SIG-M5 (cell line): ENCODE data around the gene TERB2.
"Not testable (repeated sequence)": the region's sequence is repeated elsewhere in the genome, so short reads cannot be mapped to it uniquely, and the experiment has no call there.

ENCODE experiments used
- DNase-seq: peaks from one replicate; lab custom pipeline; 2025; lab: John Stamatoyannopoulos, UW

Gene TERB2

DNA sequence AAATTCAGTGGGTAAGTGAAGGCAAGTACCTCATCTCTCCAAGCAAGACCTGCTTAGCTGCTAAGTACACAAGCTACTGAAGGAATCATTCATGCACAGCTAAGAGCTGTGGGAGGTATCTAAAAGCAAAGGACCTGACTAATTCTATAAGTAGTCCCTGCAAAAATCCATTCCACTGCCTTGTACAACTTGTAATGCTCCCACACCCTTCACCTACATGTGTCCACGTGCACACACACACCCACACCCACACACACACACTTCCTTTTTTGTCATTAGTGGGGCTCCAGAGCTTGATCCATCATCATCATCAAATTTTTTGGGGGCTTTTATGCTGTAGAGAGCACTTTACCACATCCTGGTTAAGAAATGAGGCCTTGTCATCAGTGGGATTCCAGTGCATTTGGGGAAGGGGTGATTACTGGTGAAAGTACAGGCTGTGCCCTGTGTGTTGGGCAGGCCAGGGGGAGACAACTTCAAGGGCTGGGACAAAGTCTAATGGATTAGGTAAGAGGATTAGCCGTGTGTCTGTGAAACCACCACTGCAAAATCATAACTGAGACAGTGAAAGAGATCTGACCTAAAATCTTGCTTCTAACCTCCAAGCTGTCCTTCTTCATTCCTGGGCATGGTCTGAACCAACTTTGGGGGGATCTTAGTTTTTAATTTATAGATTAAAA, 47.4 kb downstream of the TERB2 start:
- not testable (repeated sequence) for DNase-seq

DNA sequence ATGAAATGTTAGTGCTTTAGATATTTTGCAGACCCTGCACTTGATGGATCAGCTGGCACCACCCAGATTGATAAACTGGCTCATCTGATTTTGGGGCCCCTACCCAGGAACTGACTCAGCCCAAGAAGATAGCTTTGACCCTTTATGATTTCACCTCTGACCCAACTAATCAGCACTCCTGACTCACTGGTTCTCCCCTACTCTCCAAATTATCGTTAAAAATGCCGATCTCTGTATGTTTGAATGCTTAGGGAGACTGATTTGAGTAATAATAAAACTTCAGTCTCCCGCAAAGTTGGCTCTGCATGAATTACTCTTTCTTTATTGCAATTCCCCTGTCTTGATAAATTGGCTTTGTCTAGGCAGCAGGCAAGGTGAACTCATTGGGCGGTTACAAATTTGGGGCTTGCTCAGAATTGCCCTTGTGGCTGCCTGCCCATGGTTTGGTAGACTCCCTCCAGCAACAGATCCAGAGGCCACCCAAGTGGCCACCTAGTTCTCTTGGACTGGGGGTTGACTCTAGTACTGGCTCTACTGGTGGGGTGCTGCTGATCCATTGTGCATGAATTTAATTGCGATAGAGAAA, 48.2 kb downstream of the TERB2 start:
- DNase-seq = not testable (repeated sequence)

DNA sequence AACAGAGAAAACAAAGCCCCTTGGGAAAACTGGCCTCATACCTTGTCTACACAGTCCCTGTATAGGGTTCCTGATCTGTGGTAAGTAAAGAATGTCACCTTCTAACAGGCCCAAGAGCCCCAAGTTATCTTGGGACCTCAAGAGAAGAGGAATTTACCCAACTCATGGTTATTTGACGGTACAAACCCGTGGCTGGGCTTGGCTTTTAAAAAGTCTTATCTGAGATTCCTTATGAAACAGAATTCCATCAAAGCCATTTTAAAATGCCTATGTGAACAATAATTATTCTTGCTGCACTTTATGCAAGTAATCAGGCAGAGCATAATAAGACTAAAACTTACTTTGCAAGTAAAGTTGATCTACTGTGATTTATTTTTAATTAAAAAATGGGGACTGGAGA, 52.6 kb downstream of the TERB2 start:
- no peak for DNase-seq

DNA sequence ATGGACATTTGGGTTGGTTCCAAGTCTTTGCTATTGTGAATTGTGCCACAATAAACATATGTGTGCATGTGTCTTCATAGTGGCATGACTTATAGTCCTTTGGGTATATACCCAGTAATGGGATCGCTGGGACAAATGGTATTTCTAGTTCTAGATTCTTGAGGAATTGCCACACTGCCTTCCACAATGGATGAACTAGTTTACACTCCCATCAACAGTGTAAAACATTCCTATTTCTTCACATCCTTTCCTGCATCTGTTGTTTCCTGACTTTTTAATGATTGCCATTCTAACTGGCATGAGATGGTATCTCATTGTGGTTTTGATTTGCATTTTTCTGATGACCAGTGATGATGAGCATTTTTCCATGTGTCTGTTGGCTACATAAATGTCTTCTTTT, 58.6 kb downstream of the TERB2 start:
- DNase-seq = not testable (repeated sequence)

DNA sequence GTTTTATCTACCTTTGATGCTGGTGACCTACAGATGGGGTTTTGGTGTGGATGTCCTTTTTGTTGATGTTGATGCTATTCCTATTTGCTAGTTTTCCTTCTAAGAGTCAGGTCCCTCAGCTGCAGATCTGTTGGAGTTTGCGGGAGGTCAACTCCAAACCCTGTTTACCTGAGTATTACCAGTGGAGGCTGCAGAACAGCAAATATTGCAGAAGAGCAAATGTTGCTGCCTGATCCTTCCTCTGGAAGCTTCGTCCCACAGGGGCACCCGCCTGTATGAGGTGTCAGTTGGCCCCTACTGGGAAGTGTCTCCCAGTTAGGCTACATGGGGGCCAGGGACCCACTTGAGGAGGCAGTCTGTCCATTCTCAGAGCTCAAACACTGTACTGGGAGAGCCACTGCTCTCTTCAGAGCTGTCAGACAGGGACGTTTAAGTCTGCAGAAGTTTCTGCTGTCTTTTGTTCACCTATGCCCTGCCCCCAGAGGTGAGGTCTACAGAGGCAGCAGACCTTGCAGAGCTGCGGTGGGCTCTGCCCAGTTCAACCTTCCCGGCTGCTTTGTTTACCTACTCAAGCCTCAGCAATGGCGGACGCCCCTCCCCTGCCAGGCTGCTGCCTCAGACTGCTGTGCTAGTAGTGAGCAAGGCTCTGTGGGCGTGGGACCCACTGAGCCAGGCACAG, 63.9 kb downstream of the TERB2 start:
- not testable (repeated sequence) for DNase-seq

DNA sequence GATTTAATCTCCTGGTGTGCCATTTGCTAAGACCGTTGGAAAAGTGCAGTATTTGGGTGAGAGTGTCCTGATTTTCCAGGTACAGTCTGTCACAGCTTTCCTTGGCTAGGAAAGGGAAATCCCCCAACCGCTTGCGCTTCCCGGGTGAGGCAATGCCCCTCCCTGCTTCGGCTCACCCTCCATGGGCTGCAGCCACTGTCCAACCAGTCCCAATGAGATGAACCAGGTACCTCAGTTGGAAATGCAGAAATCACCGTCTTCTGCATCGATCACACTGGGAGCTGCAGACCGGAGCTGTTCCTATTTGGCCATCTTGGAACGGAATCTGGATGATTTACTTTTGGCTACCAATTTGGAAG, 64.4 kb downstream of the TERB2 start:
- not testable (repeated sequence) for DNase-seq

DNA sequence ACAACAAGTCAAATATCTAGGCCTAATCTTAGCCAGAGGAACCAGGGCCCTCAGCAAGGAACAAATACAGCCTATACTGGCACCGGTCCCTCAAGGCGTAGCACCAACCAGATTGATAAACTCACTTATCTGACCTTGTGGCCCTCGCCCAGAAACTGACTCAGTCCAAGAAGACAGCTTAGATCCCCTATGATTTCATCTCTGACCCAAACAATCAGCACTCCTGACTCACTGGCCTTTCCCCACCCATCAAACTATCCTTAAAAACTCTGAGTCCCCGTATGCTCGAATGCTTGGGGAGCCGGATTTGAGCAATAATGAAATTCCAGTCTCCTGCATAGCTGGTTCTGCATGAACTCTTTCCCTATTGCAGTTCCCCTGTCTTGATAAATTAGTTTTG, 64.9 kb downstream of the TERB2 start:
- no peak for DNase-seq

DNA sequence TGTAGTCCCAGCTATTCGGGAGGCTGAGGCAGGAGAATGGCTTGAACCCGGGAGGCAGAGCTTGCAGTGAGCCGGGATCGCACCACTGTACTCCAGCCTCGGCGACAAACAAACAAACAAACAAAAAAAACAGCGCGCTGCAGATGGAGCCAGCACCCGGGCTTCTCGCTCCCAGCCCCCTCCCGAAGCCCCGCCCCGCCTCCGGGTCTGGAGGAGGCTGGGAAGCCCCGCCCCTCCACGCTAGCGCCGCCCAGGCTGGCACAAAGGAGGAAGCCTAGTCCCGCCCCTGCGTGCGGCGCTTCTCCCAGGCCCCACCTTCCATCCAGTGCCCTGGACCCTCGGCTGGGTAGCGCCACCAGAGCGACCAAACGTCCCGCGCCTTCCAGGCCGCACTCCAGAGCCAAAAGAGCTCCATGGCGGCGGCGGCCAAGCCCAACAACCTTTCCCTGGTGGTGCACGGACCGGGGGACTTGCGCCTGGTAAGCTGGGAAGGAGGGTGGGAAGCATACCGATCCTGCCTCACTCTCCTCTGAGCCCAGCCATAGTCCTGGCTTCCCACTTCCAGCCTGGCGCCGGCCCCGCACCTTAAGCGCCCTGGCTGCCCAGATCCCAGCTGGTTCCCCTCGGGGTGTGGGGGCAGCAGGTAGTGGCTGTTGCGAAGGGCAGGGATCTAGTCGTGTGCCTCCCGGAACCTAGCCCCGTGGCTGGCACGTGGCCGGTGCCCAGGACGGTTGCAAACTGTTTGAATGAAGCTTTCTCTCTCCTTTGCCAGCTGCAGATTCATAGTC, 66.6 kb downstream of the TERB2 start, which contains the start of gene SORD:
SORD (plus strand) TSS at position 325 of the 788 bp plus-strand sequence; CDS start at position 414, 89 bp downstream.
- peak; percentile 8 for DNase-seq

DNA sequence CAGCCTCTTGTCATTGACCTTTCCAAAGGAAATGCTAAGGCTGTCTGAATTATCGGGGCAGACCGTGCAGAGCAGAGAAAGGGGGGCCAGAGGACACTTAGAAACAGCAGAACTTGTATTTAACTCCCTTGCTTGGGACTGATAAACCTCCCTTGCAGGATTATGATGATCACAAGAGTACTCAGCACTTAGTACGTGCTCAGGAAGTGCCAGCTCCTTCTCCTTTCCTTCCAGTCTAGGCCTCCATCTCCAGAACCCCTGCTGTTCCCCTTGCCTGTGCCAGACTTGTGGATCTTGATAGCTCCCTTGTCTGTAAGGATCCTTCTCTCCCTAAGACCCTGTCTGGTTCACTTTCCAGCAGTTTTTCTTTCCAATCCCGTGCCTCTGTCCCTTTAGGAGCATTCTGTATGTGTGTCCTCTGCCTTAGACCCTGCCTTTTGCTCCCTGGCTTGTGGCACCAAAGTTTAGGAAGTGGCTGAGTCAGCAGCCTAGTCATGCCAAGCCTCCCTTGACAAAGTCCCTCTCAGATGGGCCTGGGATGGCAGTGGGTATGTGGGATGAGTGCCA, 67.3 kb downstream of the TERB2 start:
- DNase-seq = no peak

DNA sequence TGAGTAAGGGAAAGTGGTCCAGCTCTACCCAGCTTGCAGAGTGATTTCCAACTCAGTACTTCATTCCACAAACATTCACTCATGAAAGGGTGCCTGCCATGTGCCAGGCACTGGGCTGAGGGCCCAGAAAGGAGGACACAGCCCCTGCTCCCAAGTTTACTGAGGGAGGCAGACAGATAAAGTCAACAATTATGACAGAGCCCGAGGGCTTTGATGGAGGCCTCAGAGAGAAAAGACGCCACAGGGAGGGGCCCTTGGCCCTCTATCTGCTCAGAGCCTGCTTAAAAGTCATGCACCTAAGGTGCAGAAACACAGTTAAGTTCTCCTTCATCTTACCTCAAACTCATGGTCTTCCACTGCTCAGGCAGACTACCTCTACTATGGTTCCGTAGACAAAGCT, 68.2 kb downstream of the TERB2 start:
- DNase-seq = not testable (repeated sequence)

DNA sequence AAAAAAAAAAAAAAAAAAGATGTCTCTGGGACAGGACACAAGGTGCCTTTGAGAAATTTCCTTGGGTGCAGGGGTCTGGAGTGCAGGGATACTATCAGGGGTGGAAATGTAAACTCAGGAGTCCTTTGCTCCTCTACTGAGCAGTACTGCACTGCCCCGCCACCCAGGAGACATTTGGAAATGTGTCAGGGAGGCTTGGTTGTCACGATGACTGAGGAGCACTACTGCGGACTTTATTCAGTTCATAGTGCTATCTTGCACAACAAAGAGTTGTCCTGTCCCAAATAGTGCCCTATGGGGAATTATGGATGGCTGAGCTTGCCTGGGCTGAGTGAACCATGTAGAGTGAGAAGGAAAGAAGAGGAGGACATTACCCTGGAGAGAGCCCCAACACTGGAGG, 69.1 kb downstream of the TERB2 start:
- not testable (repeated sequence) for DNase-seq

DNA sequence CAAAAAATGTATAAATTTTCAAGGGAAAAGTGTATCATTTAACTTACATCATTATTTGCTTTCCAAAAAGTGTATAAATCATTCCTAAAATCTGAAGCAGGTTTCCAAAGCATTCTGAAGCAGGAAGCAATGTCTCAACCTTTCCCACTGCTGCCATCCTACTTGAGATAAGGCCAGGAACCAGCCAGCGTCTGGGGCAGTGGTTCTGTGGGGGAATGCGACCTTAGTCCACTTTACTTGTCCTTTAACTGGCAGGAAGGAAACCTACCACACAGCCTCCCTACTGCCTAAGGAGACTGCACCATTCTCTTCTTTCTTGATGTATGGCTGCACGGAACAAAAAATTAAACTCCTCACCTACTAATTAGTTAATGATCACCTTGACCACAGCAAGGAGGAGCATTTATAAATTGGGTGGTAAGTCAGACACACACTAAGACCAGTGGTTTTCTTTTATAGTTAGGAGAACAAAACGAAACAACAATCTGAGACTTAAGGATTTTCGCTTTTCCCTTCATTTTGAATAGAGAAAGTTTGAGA, 70.2 kb downstream of the TERB2 start:
- no peak for DNase-seq

DNA sequence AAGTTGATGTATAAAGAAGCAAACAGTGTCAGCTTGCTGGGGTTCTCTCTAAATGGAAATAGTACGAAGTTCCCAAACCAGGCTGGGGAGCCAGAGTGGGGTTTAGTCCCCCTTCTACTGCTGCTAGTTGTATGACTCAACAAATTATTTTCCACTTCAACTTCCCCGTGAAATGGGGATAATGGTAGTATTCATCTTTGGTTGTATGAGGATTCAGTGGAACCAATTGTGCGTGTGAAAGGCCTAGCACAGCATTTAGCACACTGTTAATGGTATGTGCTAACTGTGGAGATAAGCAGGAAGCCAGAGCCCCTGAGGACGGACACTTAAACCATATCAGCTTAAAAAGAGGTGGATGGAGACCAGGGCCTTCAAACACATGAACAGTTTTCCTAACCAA, 70.7 kb downstream of the TERB2 start:
- DNase-seq = no peak
